ENCODE results near the gene CEMP1. TPM values are rescaled to one million over a fixed set of nuclear protein-coding genes. Genes with fewer than 3 reads are reported as not detected.

Gene CEMP1
- total RNA-seq, 1 donor from 2014 or later = not detected

DNA sequence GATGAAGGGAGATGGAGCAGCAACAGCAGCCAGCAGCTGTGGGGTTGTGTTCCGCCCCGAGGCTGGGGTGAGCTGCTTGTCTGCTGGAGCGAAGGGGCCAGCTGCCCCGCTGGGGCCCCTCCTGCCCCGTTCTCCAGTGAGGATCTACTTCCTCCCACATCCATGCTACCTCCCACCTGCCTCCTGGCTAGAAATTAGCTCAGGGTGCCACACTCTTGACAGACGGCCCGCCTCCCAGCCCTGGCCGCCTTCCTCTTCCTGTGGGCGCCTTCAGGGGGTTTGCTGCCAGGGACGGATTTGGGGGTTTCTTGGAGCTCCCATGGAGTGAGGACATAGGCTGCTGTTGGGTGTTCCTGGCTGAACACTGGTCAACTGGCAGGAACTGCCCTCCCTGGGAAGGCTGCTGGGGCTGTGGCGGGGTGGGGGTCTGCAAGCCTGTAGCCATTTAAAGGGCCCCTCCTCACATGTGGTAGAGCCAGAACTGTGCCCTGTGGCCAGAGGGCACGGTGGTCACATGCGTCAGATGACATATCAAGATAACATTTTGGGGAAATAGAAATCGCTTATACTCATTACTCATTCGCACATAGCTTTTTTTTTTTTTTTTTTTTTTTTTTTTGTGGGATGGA is 43.2 kb downstream of the CEMP1 start:
- intact Hi-C loops (cut with micrococcal nuclease) = no loop called here

DNA sequence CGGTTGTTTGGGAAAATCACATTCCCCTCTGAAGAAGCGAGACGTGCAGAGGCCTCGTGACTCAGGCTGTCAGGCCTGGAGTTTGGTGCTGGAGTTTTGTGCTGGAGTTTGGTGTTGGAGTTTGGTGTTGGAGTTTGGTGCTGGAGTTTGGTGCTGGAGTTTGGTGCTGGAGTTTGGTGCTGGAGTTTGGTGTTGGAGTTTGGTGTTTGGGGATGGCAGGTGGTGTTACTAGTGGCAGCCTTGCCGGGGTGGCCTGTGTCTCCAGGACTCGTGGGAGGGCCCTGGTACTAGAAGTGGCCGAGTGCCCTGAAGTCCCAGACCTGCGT is 43.7 kb downstream of the CEMP1 start:
- intact Hi-C loops (cut with micrococcal nuclease) = no loop called here

DNA sequence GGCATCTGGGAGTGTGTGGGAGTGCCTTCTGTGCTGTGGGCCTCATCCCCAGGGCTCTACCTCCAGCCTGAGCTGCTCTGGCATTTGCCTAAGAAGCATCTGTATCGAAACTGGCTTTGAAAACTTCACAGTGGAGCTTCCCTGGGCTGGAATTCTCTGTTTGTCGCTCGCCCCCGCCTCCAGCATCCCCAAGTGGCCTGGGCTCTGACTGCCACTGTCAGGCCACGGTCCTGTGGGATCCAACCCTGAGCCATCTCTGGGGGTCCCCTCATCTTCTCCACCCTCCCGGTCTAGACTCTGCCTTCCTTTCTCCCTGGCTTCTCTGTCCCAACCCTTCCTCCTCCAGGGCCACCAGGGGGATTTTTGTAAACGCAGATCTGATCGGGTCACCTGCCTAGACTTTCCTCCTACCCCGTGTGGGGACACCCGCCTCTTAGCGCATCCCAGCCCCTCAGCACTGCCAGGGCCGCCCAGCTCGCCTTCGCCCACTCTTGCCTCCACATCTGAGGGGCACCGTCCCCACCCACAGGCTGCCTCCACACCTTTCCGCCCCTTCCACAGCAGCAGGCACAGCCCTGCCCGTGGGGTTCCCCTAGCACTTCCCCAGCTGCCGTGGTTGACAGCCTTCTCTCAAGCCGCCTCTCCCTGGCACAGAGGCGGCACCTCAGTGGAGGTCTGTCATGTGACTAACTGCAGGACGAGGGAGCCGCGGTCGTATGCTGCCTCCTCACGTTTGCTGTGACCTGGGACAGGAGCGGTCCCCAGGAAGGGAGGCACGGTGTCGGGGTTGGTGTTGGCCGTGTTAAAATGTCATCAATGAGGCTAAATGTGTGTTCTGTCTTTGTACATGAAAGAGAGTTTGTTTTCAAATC is 44.3 kb downstream of the CEMP1 start:
- intact Hi-C loops (cut with micrococcal nuclease) = no loop called here

DNA sequence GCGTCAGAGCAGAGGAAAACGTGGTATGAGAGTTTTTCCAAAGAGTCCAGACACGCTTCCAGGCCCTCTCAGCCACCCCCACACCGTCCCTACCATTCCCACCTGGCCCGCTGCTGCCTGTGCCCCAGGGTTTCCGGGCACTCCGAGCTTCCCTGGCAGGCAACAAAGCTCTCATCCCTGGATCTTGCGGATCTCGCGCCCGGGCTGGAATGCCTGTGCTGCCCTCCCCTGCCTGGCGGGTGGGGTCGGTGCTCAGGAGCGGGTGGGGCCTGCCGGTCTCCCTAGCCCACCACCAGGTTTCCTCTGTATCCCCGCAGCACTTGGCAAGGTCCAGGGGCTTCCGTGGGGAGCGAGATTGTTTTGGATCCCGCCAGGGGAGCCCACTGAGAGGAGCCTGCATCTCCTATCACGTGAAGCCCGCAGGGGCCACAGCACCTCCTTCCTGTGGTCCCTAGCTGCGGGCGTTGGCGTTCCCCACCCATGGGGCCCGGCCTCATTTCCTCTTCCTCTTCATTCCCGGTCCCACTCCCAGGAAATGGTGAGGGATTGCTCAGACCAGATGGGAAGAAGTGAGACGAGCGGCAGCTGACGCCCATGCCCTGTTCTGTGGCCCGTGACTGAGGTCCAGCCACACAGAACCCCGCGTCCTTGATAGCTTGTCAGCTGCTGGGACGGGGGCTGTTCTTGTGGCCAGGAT is 45.2 kb downstream of the CEMP1 start:
- intact Hi-C loops (cut with micrococcal nuclease) = no loop called here

DNA sequence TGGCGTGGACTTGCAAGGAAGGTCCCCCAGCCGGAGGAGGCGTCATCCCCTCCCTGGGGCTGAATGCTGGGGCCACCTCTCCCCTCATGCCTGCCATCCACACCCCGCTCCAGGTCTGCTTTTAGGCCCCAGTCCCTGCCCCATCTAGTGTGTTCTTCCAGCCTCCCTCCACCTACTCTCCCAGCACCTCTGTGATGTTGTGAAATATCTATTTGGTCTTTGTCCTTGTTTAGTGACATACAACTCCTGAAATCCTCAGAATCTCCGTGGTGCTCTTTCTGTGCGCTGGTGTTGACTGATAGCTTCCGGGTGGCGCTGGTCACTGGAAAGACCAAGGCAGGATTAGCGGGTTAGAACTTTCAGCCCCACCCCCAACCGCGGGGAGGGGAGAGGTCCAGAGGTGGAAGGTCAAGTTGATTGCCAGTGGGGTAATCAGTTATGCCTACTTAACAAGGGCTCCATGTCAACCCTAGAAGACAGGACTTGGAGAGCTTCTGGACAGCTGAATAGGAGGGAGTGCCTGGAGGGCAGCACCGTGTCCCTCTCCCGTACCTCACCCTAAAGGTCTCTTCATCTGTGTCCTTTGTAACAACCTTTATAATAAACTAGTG is 46.2 kb downstream of the CEMP1 start:
- intact Hi-C loops (cut with micrococcal nuclease) = no loop called here

- intact Hi-C loops (cut with micrococcal nuclease) = no loop called here
Measured at GRCh38 chr16:2483939-2484897, 47.0 kb downstream of the CEMP1 start.

- intact Hi-C loops (cut with micrococcal nuclease) = no loop called here
Measured at GRCh38 chr16:2482708-2483534, 48.3 kb downstream of the CEMP1 start.

GRCh38 chr16:2482249-2482648 is 49.0 kb downstream of the CEMP1 start:
- intact Hi-C loops (cut with micrococcal nuclease) = no loop called here

DNA sequence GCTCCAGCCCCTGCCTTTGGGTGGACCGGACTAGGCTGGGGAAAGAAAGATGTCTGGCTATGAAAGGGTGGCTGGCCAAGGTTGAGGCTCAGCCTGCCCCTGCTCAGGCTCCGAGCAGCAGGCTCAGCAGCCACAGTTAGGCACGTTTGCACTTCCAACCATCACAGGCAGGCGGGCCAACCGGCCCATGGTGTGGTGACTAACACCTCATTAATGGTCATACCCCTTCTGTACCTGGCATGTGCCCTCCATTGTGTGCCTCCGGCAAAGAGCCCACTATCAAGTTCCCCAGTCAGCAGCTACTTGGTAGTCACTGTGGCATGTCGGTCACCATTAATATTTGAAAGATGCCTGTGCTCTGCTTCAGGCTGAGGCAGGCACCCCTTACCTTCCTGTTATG is 49.5 kb downstream of the CEMP1 start:
- intact Hi-C loops (cut with micrococcal nuclease) = no loop called here

- intact Hi-C loops (cut with micrococcal nuclease) = no loop called here
Measured at GRCh38 chr16:2480948-2481347, 50.3 kb downstream of the CEMP1 start.

Other genes starting within 250 kb of the CEMP1 start
- gene ABCA3, start 190.7 kb downstream of the CEMP1 start, total RNA-seq = 6.6 and 7.0 TPM in 2 replicates
- gene CCNF, start 102.0 kb downstream of the CEMP1 start, total RNA-seq = 63.2 and 64.7 TPM in 2 replicates
- gene TEDC2, start 71.3 kb downstream of the CEMP1 start, total RNA-seq = 21.6 and 26.6 TPM in 2 replicates
- not detected in 2 replicates for gene NTN3, start 60.1 kb downstream of the CEMP1 start, total RNA-seq
- gene TBC1D24, start 56.3 kb downstream of the CEMP1 start, total RNA-seq = 11.3 and 11.5 TPM in 2 replicates
- gene ATP6V0C, start 17.5 kb downstream of the CEMP1 start, total RNA-seq = 94.4 and 99.5 TPM in 2 replicates
- 41.2 and 44.8 TPM in 2 replicates for gene AMDHD2, start 11.0 kb downstream of the CEMP1 start, total RNA-seq
- 46.5 and 47.1 TPM in 2 replicates for gene PDPK1, start 6.6 kb upstream of the CEMP1 start, total RNA-seq
- gene KCTD5, start 151.1 kb upstream of the CEMP1 start, total RNA-seq = 33.9 and 37.2 TPM in 2 replicates
- 1.0 and 1.2 TPM in 2 replicates for gene PRSS27, start 188.8 kb upstream of the CEMP1 start, total RNA-seq
- 559 and 595 TPM in 2 replicates for gene SRRM2, start 221.2 kb upstream of the CEMP1 start, total RNA-seq
- gene ELOB, start 245.9 kb upstream of the CEMP1 start, total RNA-seq = 232 TPM in 2 replicates

Data from T-helper 2 cell treated with Interferon-gamma antibody and Interleukin-4, amounts not matched to agents 100 ng/mL and 5 ng/mL, for 36 hours (primary cell).